Measurements from ENCODE around the gene EPB41.

DNA sequence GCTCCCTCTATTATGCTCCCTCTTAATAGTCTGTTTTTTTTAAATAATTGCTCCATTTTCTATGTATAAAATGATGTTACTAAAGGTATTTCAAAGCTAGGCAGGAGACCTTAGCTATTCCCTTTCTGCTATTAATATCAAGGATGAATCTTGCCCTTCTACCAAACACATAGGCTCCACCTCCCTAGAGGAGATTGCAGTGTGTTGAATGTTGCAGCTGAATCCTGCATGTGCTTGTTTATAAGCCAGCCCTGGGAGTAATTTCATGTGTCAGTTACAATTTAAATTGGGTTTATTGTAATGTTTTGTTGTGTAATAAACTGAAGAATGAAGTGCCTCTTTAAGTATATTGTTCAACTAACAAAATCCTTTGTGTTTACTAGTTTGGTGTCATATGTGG, 143.3 kb downstream of the EPB41 start:
- TF ChIP-seq, protein P1, sequence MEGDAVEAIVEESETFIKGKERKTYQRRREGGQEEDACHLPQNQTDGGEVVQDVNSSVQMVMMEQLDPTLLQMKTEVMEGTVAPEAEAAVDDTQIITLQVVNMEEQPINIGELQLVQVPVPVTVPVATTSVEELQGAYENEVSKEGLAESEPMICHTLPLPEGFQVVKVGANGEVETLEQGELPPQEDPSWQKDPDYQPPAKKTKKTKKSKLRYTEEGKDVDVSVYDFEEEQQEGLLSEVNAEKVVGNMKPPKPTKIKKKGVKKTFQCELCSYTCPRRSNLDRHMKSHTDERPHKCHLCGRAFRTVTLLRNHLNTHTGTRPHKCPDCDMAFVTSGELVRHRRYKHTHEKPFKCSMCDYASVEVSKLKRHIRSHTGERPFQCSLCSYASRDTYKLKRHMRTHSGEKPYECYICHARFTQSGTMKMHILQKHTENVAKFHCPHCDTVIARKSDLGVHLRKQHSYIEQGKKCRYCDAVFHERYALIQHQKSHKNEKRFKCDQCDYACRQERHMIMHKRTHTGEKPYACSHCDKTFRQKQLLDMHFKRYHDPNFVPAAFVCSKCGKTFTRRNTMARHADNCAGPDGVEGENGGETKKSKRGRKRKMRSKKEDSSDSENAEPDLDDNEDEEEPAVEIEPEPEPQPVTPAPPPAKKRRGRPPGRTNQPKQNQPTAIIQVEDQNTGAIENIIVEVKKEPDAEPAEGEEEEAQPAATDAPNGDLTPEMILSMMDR (IDR thresholded peaks at IDR 0.05) = no peak
- TF ChIP-seq POLR2A (IDR thresholded peaks at IDR 0.05) = no peak
